Right kidney (tissue), 1 donor: Measurements from ENCODE around the gene IVD.

Source experiments
- DNase-seq: peaks from one replicate; pipeline ENCODE4 v3.0.0-alpha.2; 2016

The IVD gene

DNA sequence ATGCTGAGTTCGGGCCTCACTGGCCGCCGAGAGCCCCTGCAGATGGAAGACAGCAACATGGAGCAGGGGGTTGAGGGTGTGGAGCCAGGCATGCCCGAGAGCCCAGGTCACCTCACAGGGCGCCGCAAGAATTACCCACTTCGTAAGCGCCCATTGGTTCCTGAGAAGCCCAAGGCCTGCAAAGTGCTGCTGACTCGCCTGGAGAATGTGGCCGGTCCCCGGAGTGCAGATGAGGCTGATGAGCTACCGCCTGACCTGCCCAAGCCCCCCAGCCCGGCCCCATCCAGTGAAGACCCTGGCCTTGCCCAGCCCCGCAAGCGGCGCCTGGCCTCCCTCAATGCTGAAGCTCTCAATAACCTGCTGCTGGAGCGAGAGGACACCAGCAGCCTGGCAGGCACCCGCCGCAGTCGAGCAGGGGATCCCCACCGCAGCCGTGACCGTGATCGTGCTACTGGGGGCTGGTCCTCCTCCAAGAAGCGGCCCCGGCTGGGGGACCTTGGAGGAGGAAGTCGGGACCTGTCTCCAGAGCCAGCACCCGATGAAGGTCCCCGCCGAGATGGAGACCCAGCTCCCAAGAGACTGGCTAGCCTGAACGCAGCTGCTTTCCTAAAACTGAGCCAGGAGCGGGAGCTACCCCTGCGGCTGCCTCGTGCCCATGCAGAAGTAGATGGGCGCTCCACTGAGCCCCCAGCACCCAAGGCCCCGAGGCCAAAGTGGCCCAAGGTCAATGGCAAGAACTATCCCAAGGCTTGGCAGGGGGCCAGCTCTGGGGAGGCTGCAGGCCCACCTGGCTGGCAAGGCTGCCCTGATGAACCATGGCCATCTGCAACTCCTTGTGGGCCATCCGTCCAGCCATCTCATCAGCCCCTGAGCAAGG is 53.1 kb downstream of the IVD start:
- DNase-seq, result no peak

DNA sequence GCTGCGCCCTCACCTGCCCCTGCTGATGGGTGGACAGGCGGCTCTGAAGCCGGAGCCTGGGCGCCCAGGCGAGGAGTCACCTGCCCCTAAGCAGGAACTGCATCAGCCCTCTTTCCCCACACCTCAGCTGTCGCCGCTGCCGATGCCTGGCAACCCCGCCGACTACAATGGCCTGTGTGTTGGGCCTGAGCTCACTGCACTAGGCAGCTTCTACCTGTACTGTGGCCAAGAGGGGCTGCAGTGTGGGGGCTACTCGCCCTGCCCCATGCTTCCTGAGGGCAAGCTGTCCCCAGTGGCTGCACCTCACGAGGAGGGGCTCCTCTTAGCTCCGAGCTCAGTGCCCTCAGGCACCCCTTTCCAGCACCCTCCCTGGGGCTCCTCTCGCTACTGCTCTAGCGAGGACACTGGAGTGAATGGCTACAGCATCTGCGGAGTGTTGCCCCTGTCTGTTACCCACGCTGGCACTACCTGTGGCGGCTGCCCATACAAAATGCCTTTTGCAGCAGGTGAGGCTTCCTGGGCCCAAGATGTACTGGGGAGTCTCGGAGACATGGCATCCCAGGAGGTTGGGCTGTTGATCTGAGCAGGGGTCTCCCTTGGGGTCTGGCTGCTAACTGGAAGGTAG is 53.9 kb downstream of the IVD start:
- DNase-seq, result no peak

DNA sequence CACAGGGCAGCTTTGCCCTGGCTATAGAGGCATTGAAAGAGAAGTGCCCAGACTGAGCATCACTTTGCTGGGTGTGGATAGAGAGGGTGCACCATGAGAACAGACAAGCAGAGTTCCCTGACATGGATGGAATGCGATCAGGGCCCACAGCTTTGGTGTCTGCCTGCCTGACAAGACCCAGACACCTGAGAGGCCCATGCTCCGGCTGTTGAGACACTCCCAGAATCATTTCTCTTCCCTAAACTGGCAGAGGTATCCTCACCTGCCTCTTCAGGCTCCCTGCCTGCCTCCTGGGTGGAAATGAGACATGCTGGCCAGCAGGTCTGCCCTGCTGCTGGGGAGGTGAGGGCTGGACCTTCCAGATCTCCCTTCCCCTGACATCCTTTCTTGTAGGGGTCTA is 54.8 kb downstream of the IVD start:
- no peak for DNase-seq

DNA sequence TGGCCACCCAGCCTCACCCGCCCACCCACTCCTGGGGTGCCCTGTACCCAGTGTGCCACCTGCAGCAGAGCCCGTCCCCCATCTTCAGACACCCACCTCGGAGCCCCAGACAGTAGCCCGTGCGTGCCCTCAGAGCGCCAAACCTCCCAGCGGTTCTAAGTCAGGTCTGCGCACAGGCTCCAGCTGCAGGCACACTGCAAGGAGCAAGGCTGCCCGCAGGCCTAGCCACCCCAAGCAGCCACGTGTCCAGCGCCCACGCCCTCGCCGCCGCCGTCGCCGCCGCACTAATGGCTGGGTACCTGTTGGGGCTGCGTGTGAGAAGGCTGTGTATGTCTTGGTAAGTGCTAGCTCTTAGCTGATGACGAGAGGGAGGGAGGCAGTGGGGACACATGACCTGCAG is 56.4 kb downstream of the IVD start:
- no peak for DNase-seq

DNA sequence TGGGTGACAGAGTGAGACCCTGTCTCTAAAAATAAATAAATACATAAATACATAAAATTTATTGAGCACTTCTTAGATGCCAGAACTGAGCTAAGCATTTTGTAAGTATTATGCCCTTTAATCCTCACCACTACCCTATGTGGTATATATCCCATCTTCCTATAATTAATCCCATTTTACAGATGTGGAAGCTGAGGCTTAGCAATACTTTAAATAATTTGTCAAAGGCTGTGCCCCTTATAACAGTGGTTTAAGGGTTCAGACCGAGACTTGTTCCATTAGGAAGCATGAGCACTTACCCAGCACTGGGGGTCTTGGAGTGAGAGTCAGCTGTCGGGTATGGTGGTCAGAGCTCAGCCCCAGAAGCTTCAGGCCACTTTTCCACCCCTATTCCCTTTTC is 57.7 kb downstream of the IVD start:
- DNase-seq, result no peak

DNA sequence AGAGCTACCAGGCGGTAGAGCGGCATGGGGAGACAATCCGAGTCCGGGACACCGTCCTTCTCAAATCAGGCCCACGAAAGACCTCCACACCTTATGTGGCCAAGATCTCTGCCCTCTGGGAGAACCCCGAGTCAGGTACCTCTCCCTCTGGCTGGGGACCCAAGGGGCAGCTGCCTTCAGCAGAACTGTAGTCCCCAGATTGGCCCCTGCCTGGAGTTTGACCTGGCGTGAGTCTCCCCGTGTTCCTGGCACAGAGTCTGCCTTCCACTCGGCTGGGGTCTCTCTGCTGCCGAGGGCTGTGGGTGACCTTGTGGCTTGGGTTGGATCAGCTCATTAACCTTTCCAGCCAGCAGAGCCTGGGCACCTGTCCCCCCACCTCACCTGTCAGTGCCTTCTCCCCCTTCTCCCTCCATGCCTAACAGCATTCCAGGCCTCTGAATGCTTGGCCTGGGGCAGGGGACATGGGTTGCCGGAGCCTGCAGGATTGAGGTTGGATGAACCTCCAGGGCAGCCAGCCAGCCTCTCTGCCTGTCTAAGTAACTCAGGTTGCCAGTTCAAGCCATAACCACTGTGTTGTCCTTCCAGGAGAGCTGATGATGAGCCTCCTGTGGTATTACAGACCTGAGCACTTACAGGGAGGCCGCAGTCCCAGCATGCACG is 58.4 kb downstream of the IVD start:
- no peak for DNase-seq

DNA sequence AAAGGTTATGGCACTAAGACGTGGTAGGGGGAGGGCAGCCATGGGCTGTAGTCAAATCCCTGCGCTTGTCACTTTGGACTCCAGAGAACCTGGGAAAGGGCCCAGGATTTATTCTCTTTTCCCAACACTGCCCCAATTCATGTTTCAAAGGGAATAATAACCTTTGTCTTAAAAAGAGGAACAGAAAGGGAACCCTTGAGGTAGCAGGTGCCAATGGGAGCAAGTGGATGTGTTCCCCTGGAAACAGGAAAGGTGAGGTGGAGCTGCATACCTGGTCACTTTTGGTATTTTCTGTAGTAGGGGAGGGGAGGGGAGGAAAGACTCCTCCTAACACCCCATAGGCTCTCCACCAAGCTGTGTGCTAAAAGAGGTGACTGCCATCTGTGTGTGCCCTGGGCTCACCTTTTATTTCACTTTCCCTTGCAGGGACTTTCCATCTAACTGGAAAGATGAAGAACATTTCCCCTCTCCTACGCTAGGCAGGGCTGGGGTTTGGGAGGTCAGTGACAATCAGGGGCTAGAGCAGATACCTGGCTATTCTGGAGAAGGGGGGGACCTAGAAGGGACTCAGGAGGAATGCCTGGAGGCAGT is 59.1 kb downstream of the IVD start:
- no peak for DNase-seq

DNA sequence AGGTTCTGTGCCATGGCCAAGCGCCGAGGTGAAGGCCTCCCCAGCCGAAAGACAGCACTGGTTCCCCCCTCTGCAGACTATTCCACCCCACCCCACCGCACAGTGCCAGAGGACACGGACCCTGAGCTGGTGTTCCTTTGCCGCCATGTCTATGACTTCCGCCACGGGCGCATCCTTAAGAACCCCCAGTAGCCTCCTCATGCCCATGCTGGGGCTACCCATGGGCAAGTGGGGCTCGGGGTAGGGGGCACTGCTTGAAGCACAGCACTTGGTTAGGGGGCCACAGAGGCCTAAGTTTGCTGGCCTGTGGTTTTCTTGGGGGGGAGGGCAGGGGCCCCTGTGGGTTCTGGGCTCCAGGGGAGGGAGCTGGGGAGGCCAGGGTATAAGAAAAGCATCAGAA is 60.3 kb downstream of the IVD start:
- DNase-seq, result no peak

DNA sequence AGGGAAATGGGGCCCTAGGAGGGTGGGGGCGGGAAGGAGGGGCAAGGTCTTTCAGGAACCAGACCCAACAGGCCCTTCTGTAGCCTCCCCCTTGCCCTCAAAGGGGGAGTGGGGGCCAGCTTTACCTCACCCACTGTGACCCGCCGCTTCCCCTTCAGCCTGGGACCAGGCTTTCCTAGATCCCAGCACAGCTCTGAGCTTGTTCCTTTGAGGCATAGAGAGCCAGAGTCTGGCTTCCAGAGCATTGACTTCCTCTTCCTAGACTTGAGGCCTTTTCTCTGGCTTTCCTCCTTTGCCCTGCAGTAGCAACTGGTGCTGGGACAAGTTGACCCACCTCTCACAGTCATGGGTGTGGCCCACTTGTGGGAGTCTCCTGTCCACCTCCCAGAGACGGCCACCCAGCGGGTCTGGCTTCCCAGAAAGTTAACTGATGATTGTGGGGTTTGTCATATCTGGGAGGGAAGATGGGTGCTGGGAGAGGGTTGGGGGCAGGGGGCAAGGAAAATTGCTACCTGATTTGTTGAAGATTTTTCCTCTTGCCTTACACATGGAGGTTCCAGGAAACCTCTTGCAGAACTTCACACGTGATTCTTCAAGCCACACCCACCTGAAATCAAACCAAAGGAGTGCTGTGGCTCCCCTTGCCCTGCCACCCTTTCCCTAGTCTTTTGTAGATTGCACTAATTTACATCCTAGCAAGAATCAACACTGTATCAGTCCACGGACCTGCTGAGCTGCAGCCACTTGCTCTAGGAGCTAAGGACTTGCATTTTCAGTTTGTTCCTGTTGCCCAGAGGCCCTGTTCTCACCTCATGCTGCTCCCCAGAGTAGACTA is 61.0 kb downstream of the IVD start:
- DNase-seq, result no peak

DNA sequence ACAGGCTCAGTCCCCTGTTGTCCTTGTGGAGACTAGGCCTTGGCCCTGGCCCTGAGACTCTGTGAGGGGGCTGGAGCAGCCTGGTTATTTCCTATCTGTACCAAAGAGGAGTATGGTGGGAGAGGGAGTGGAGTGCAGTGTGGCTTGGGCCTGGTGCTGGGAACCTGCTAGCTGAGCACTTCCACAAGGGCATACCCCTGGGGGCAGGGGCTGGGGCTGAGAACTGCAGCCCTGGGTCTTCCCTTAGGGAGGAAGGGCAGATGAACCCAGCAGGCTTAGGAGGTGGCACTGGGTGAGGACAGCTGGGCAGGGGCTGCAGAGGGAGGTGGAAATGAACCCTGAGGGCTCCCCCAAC is 61.6 kb downstream of the IVD start:
- DNase-seq, result no peak

DNA sequence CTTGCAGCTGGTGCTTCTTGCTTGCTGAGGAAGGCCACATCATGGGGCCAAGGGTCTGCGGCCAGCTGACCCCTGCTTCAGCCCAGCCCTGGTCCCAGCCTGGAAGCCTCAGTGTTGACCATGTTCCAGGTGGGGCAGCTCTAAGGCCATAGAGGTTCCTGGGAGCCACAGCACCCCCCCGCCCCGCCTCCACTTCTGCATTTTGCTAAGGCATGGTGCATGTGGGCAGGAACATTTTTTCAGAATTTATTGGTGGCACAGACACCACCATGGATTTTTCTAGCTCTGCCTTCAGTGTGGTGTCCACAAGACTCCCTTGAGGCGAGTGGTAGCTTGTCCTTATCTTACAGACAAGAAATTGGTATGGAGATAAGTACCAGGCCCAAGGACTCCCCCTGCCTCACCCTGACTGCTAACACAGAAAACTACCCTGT is 63.3 kb downstream of the IVD start:
- no peak for DNase-seq

DNA sequence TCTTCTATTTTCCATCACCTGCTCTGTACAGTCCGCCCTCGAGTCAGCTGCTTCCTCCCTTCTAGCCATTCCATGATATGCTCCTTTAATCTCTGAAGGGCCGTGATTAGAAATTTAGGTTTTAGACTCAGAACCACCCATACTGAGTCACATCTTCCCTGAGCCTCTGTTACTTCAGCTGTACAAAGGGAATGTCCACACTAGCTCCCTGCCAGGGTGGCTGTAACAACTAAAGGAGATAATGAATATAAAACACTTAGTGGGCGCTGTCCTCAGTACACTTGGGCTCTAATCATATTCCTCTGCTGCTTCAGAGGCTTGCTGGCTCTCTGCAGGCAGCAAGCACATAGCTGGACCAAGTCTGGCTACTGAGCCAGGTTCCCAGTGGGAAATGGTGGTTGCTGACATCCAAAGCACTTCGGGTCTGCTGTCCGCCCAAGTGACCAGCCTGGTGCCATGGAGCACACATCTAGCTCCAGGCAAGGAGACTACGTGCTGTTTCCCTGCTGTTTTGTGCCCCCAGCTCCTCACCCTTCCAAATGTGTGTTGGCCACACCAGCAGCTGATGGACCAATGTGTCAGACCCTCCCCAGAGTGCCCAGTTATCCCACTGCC is 64.3 kb downstream of the IVD start:
- DNase-seq, result no peak

DNA sequence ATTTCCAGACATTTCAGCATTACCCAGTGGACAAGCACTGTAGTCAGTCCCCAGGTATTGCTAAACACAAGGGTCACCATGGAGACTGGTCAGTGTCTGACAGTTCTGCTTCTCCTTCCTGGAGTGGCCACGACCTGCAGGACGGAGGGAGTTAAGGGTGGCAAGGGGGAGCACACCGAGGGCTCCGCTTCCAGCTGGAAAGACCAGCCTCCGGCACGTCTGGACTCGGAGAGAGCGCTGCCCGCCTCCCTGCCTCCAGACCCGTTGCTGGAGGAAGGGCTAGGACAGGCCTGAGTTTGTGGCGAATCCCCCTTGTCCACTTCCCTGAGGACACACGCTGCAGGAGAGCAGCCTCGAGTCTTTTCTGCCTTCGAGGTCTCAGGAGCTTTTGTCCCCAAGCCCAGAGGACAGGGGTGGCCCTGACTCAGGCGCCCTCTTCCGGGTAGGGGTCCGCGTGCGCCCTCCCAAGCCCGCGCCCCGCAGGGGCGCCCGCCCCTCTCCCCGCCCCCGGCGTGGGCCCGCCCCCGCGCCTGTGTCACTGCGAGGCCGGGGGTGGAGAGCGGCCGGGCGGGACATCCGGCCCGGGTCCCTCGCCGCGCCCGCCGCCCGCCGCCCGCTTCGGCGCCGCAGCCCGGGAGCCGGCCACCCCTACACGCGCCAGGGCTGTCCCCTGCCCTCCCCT is 65.0 kb downstream of the IVD start, which contains the start of gene CHST14:
Gene CHST14, plus strand, starts transcription at position 562 of the 682 bp plus-strand sequence. CDS start 230 bp downstream, outside the sequence.
- DNase-seq, result peak; percentile 91
